Esophagus muscularis mucosa (tissue), 4 donors: ENCODE data around the gene IQSEC3. TPM values are rescaled to one million over a fixed set of nuclear protein-coding genes. Genes with fewer than 3 reads are reported as not detected.

Experiments used
- DNase-seq: peaks from one replicate; pipeline ENCODE4 v3.0.0-alpha.2; 2017; ENCODE audit errors: extremely low spot score
- H3K27ac ChIP-seq, 4 donors: fragments of 200-600 bp; sonication (generic); replicated peaks in 1 of 4; 1 replicate in 3 of 4; 2 replicates in 1 of 4; pipeline ENCODE4 v1.5.1; 2016 to 2019; ENCODE audit warnings: mild to moderate bottlenecking in 1 of 4
- H3K27me3 ChIP-seq, 4 donors: fragments of 200-600 bp; sonication (generic); one replicate each; pipeline versions ENCODE4 v1.5.1 to v1.6.0; 2016 to 2019
- H3K36me3 ChIP-seq, 4 donors: fragments of 200-600 bp; sonication (generic); one replicate each; pipeline ENCODE4 v1.5.1; 2016 to 2019
- H3K4me1 ChIP-seq, 4 donors: fragments of 200-600 bp; sonication (generic); one replicate each; pipeline ENCODE4 v1.5.1; 2016 to 2019
- H3K4me3 ChIP-seq, 4 donors: fragments of 200-600 bp; sonication (generic); 1 replicate in 2 of 4; 2 replicates in 2 of 4; pipeline ENCODE4 v1.5.1; 2016 to 2019; ENCODE audit warnings: mild to moderate bottlenecking in 4 of 4, moderate library complexity in 1 of 4
- H3K9me3 ChIP-seq, 4 donors: fragments of 200-600 bp; sonication (generic); 1 replicate in 3 of 4; 2 replicates in 1 of 4; pipeline ENCODE4 v1.5.1; 2016 to 2019
- CTCF ChIP-seq, 3 experiments: fragments of 200-600 bp in 2 of 3; fragments of 450-650 bp in 1 of 3; sonication (generic) in 2 of 3; IDR thresholded peaks; one replicate each; pipeline ENCODE4 v1.5.1; 2017 to 2019; ENCODE audit warnings: antibody characterized with exemption in 3 of 3, mild to moderate bottlenecking in 2 of 3, moderate library complexity in 1 of 3
- EP300 ChIP-seq: sonication (generic); formaldehyde crosslinking; IDR thresholded peaks from one replicate; pipeline ENCODE4 v1.6.1; 2017; ENCODE audit warnings: antibody characterized with exemption
- POLR2A ChIP-seq: fragments of 450-650 bp; IDR thresholded peaks from one replicate; pipeline ENCODE4 v1.6.1; 2017; ENCODE audit warnings: antibody characterized with exemption, moderate library complexity, mild to moderate bottlenecking, low read depth
- POLR2AphosphoS5 ChIP-seq, 2 donors: sonication (generic); formaldehyde crosslinking; IDR thresholded peaks; one replicate each; pipeline ENCODE4 v1.6.1; 2017; ENCODE audit warnings: antibody characterized with exemption in 2 of 2
- WGBS: methylation state at CpG from one replicate; pipeline ENCODE4 v1.1.5; 2018; 5-methylcytosine and 5-hydroxymethylcytosine counted together
- intact Hi-C: fragments of 100-400 bp; cut with DNase I; formaldehyde crosslinking; loops from one replicate; pipeline ENCODE4 v1.15.1; 2023
- total RNA-seq, 4 donors: library from RNA; depleted of rRNA; stranded (reverse); fragments of >200 nt; gene quantifications; one replicate each; pipeline versions ENCODE4 v1.1.0 to v1.2.1, GENCODE V29; 2016

The IQSEC3 gene
- total RNA-seq, 4 donors from 2014 or later: 0.26 to 2.3 (median 1.4) TPM

- TF ChIP-seq CTCF (IDR thresholded peaks at IDR 0.05): no peak
- no peak for TF ChIP-seq EP300
- no peak for TF ChIP-seq POLR2A
- TF ChIP-seq POLR2AphosphoS5 (IDR thresholded peaks at IDR 0.05): no peak
- Histone ChIP-seq H3K27ac (no peak overlapping the region), H3K27me3 (peaks cover 0 to 56% (median 0%) of the 10 kb centered on the region in 4 donors), H3K9me3 (no peaks in the 10 kb centered on the region), H3K4me1 (no peaks in the 10 kb centered on the region), H3K4me3 (no peak overlapping the region), H3K36me3 (no peaks in the 10 kb centered on the region)
- 88% methylated on average over 14 of the region's 19 CpGs for WGBS
- no peak for DNase-seq
- intact Hi-C loops: no loop called here
Measured at GRCh38 chr12:220946-221550, 154.5 kb downstream of the IQSEC3 start.

- peaks cover 0 to 62% (median 0%) of the 10 kb centered on the region in 4 donors for H3K27me3 ChIP-seq
- intact Hi-C loops: no loop called here
- no peaks in the 10 kb centered on the region for H3K36me3 ChIP-seq
- DNase-seq: no peak
- TF ChIP-seq POLR2AphosphoS5 (IDR thresholded peaks at IDR 0.05) (no peak), CTCF (IDR thresholded peaks at IDR 0.05) (no peak), EP300 (no peak), POLR2A (no peak)
- H3K4me1 ChIP-seq: no peaks in the 10 kb centered on the region
- no peak overlapping the region for H3K27ac ChIP-seq
- WGBS: 91% methylated on average over 6 of the region's 6 CpGs
- no peak overlapping the region for H3K4me3 ChIP-seq
- no peaks in the 10 kb centered on the region for H3K9me3 ChIP-seq
Measured at GRCh38 chr12:221736-222135, 155.2 kb downstream of the IQSEC3 start.

- TF ChIP-seq POLR2A: no peak
- Histone ChIP-seq H3K9me3 (no peaks in the 10 kb centered on the region), H3K4me1 (no peaks in the 10 kb centered on the region), H3K27me3 (peaks cover 0 to 54% (median 0%) of the 10 kb centered on the region in 4 donors), H3K27ac (no peak overlapping the region), H3K36me3 (no peaks in the 10 kb centered on the region), H3K4me3 (no peak overlapping the region)
- DNase-seq: no peak
- 75% methylated on average over 9 of the region's 11 CpGs for WGBS
- intact Hi-C loops: no loop called here
Measured at GRCh38 chr12:223841-224240, 157.3 kb downstream of the IQSEC3 start.

- intact Hi-C loops: no loop called here
- no peak for DNase-seq
Measured at GRCh38 chr12:224330-224729, 157.8 kb downstream of the IQSEC3 start.

GRCh38 chr12:225012-225411 is 158.4 kb downstream of the IQSEC3 start:
- peaks cover 0 to 42% (median 0%) of the 10 kb centered on the region in 4 donors for H3K27me3 ChIP-seq
- no peaks in the 10 kb centered on the region for H3K9me3 ChIP-seq
- 90% methylated on average over 18 of the region's 18 CpGs for WGBS
- H3K4me3 ChIP-seq: no peak overlapping the region
- intact Hi-C loops: no loop called here
- no peak for DNase-seq
- H3K27ac ChIP-seq: no peak overlapping the region
- TF ChIP-seq POLR2A: no peak
- no peak for TF ChIP-seq EP300
- TF ChIP-seq POLR2AphosphoS5 (IDR thresholded peaks at IDR 0.05): no peak
- no peak for TF ChIP-seq CTCF (IDR thresholded peaks at IDR 0.05)
- H3K36me3 ChIP-seq: no peaks in the 10 kb centered on the region
- no peaks in the 10 kb centered on the region for H3K4me1 ChIP-seq

More at GRCh38 chr12:224330-224729, 157.8 kb downstream of the IQSEC3 start:
- peaks cover 0 to 49% (median 0%) of the 10 kb centered on the region in 4 donors for H3K27me3 ChIP-seq
- no peak overlapping the region for H3K27ac ChIP-seq
- H3K9me3 ChIP-seq: no peaks in the 10 kb centered on the region
- no peaks in the 10 kb centered on the region for H3K36me3 ChIP-seq
- H3K4me1 ChIP-seq: no peaks in the 10 kb centered on the region
- no peak overlapping the region for H3K4me3 ChIP-seq
- TF ChIP-seq CTCF (IDR thresholded peaks at IDR 0.05) (no peak), POLR2A (no peak), EP300 (no peak), POLR2AphosphoS5 (IDR thresholded peaks at IDR 0.05) (no peak)
- WGBS: 93% methylated on average over 9 of the region's 9 CpGs
